Body of pancreas (tissue), 4 donors: ENCODE measurements around the gene HTR3E. TPM values are rescaled to one million over a fixed set of nuclear protein-coding genes. Genes with fewer than 3 reads are reported as not detected.
"Not testable (repeated sequence)": the region's sequence is repeated elsewhere in the genome, so short reads cannot be mapped to it uniquely, and the experiment has no call there.

Source experiments
- ATAC-seq: fragments of 150-250 bp; one replicate; pipeline ENCODE4 v1.9.1; 2016
- DNase-seq, 4 donors: peaks; one replicate each; pipeline ENCODE4 v3.0.0-alpha.2; 2019
- H3K27ac ChIP-seq, 4 donors: fragments of 200-600 bp; sonication (generic); 1 replicate in 3 of 4; 2 replicates in 1 of 4; pipeline versions ENCODE4 v1.5.1 to v1.6.1; 2016 to 2019; ENCODE audit warnings: mild to moderate bottlenecking in 1 of 4, mixed read lengths in 1 of 4, moderate library complexity in 1 of 4
- H3K27me3 ChIP-seq, 2 donors: fragments of 200-600 bp; sonication (generic); one replicate each; pipeline ENCODE4 v1.6.0; 2016; ENCODE audit warnings: mild to moderate bottlenecking in 1 of 2
- H3K36me3 ChIP-seq, 2 donors: fragments of 200-600 bp; sonication (generic); replicated peaks in 1 of 2; 2 replicates each; pipeline ENCODE4 v1.5.1; 2016; ENCODE audit warnings: low read depth in 2 of 2; ENCODE audit not compliant: insufficient read depth in 1 of 2
- H3K4me1 ChIP-seq: fragments of 200-600 bp; sonication (generic); one replicate; pipeline ENCODE4 v1.6.0; 2016
- H3K4me3 ChIP-seq, 2 donors: fragments of 200-600 bp; sonication (generic); 1 replicate in 1 of 2; 2 replicates in 1 of 2; pipeline ENCODE4 v1.5.1; 2016 to 2019
- H3K9me3 ChIP-seq, 3 donors: fragments of 200-600 bp; sonication (generic); 1 replicate in 2 of 3; 2 replicates in 1 of 3; pipeline ENCODE4 v1.5.1; 2016
- POLR2A ChIP-seq, 3 donors: fragments of 450-650 bp; IDR thresholded peaks; one replicate each; pipeline ENCODE4 v1.6.1; 2016; ENCODE audit warnings: antibody characterized with exemption in 3 of 3, mild to moderate bottlenecking in 2 of 3
- WGBS, 2 donors: methylation state at CpG; one replicate each; pipeline ENCODE4 v1.1.5; 2017; 5-methylcytosine and 5-hydroxymethylcytosine counted together
- intact Hi-C: fragments of 100-400 bp; cut with DNase I; formaldehyde crosslinking; loops from one replicate; pipeline ENCODE4 v1.15.1; 2023
- total RNA-seq, 2 donors: library from RNA; depleted of rRNA; stranded (reverse); fragments of >200 nt; gene quantifications; one replicate each; pipeline ENCODE4 v1.1.0, GENCODE V29; 2016
- TF ChIP-seq, protein P1 (sequence below), 7 experiments: fragments of 450-650 bp in 4 of 7; fragments of 200-600 bp in 3 of 7; sonication (generic) in 3 of 7; IDR thresholded peaks; one replicate each; pipeline ENCODE4 v1.5.1; 2016 to 2019; ENCODE audit warnings: antibody characterized with exemption in 7 of 7

The HTR3E gene
- total RNA-seq, 2 donors from 2014 or later: not detected

DNA sequence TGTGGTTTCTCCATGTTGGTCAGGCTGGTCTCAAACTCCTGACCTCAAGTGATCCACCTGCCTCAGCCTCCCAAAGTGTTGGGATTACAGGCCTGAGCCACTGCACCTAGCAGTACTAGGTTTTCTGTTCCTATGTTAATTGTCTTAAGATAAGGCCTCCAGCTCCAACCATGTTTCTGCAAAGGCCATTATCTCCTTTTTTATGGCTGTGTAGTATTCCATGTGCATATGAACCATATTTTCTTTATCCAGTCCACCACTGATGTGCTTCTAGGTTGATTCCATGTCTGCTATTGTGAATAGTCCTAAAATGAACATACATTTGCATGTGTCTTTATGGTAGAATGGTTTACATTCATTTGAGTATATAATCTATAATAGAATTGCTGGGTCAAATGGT is 34.2 kb upstream of the HTR3E start:
- no peaks in the 10 kb centered on the region for H3K9me3 ChIP-seq
- TF ChIP-seq, protein P1, sequence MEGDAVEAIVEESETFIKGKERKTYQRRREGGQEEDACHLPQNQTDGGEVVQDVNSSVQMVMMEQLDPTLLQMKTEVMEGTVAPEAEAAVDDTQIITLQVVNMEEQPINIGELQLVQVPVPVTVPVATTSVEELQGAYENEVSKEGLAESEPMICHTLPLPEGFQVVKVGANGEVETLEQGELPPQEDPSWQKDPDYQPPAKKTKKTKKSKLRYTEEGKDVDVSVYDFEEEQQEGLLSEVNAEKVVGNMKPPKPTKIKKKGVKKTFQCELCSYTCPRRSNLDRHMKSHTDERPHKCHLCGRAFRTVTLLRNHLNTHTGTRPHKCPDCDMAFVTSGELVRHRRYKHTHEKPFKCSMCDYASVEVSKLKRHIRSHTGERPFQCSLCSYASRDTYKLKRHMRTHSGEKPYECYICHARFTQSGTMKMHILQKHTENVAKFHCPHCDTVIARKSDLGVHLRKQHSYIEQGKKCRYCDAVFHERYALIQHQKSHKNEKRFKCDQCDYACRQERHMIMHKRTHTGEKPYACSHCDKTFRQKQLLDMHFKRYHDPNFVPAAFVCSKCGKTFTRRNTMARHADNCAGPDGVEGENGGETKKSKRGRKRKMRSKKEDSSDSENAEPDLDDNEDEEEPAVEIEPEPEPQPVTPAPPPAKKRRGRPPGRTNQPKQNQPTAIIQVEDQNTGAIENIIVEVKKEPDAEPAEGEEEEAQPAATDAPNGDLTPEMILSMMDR (IDR thresholded peaks at IDR 0.05): no peak
- no peak for TF ChIP-seq POLR2A (IDR thresholded peaks at IDR 0.05)
- intact Hi-C loops: no loop called here
- no peak overlapping the region for H3K27ac ChIP-seq
- no peaks in the 10 kb centered on the region for H3K4me1 ChIP-seq
- no peak for DNase-seq
- H3K27me3 ChIP-seq: no peaks in the 10 kb centered on the region
- ATAC-seq: no peak
- H3K4me3 ChIP-seq: no peak overlapping the region
- H3K36me3 ChIP-seq: no peaks in the 10 kb centered on the region

DNA sequence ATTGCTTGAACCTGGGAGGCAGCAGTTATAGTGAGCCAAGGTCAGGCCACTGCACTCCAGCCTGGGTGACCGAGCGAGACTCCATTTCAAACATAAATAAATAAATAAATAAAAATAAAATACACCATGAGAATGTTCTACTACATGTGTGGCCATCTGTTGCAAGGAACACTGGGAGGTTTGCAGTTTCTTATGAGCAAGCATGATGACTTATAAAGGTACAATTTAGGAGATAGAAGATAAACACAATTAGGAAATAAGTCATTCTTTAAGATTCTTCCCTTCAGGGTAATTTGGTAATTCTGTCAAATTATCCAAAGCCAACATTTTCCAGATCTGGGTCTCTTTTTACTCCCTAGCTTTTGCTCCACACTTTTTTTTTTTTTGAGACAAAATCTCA is 30.7 kb upstream of the HTR3E start:
- H3K27ac ChIP-seq: no peak overlapping the region
- DNase-seq: no peak
- 68 to 85% methylated on average over 2 of the region's 2 CpGs for WGBS, 2 donors
- no peaks in the 10 kb centered on the region for H3K4me1 ChIP-seq
- no peaks in the 10 kb centered on the region for H3K27me3 ChIP-seq
- no peak overlapping the region for H3K4me3 ChIP-seq
- no peak for ATAC-seq
- intact Hi-C loops: no loop called here
- no peaks in the 10 kb centered on the region for H3K9me3 ChIP-seq
- H3K36me3 ChIP-seq: no peaks in the 10 kb centered on the region
- TF ChIP-seq POLR2A (IDR thresholded peaks at IDR 0.05): no peak
- TF ChIP-seq, protein P1 (IDR thresholded peaks at IDR 0.05): no peak

DNA sequence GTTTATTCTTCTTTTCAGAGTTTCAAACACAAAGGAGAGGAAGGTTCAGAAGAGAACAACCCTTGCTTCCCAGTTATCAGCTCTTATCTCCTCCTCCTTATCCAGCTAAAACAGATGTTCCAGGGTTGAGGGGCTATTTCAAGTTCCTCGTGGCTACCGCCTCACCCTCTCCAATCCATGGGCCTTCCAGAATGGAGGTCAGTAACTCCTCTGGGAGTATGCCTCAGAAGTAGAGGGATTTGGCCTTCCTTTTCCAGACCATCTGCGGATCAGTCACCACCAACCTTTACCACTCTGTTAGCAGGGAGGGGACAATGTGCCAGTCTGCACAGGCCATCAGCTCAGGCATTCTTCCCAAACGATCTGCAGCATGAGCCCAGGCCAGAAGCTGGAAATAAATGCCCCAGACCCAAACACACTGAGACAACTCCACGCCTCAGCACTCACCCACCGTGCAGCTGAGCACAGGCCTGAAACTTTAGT is 29.2 kb upstream of the HTR3E start:
- intact Hi-C loops: no loop called here
- H3K36me3 ChIP-seq: no peaks in the 10 kb centered on the region
- ATAC-seq (no peak), DNase-seq (no peak)
- H3K27me3 ChIP-seq: no peaks in the 10 kb centered on the region
- H3K4me1 ChIP-seq: no peaks in the 10 kb centered on the region
- TF ChIP-seq, protein P1 (IDR thresholded peaks at IDR 0.05): no peak
- TF ChIP-seq POLR2A (IDR thresholded peaks at IDR 0.05): no peak
- 58 to 65% methylated on average over 6 of the region's 6 CpGs for WGBS, 2 donors
- H3K27ac ChIP-seq: no peak overlapping the region
- H3K9me3 ChIP-seq: no peaks in the 10 kb centered on the region
- H3K4me3 ChIP-seq: no peak overlapping the region

DNA sequence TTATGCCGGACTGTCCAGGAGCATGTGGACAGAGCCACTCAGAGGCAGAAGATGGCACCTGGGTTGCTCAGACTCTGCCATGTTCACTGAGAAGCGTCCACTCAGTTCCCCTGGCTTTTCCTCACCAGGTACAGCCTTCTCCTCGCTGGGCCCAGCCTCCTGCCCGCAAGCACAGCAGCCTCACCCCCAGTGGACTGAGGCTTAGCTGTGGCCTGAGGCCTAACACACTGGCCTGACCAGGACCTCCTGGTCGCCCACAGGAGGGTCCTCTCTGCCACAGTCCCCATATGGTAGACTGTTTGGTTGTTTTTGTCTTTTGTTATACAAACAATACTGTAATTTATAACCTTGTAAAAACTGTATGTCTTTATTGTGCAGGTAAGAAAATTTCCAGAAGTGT is 28.5 kb upstream of the HTR3E start:
- ATAC-seq (no peak), DNase-seq (no peak)
- no peak overlapping the region for H3K4me3 ChIP-seq
- no peak overlapping the region for H3K27ac ChIP-seq
- H3K9me3 ChIP-seq: no peaks in the 10 kb centered on the region
- H3K4me1 ChIP-seq: no peaks in the 10 kb centered on the region
- 79 to 91% methylated on average over 3 to 5 of the region's 5 CpGs for WGBS, 2 donors
- no peaks in the 10 kb centered on the region for H3K27me3 ChIP-seq
- intact Hi-C loops: no loop called here
- no peaks in the 10 kb centered on the region for H3K36me3 ChIP-seq
- TF ChIP-seq, protein P1 (IDR thresholded peaks at IDR 0.05): no peak
- no peak for TF ChIP-seq POLR2A (IDR thresholded peaks at IDR 0.05)

DNA sequence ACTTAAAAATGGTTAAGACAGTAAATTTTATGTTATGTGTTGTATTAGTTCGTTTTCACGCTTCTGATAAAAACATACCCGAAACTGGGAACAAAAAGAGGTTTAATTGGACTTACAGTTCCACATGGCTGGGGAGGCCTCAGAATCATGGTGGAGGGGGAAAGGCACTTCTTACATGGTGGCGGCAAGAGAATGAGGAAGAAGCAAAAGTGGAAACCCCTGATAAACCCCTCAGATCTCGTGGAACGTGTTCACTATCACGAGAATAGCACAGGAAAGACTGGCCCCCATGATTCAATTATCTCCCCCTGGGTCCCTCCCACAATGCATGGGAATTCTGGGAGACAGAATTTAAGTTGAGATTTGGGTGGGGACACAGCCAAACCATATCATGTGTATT is 25.7 kb upstream of the HTR3E start:
- ATAC-seq, H3K4me3 ChIP-seq, DNase-seq, H3K4me1 ChIP-seq, H3K36me3 ChIP-seq, H3K27me3 ChIP-seq, H3K9me3 ChIP-seq, intact Hi-C loops, H3K27ac ChIP-seq: not testable (repeated sequence)
- 88 to 92% methylated on average over 7 of the region's 7 CpGs for WGBS, 2 donors
